Fibroblast of lung (primary cell): ENCODE measurements around the gene MOCOS.
A peak's percentile ranks its signal among the peaks of the same experiment; 100 is the strongest.

Source experiments
- CTCF ChIP-seq, 2 donors: IDR thresholded peaks in 1 of 2; conservative IDR thresholded peaks in 1 of 2; 1 replicate in 1 of 2; 2 replicates in 1 of 2; pipeline ENCODE4 v1.5.1; 2011 to 2012; ENCODE audit warnings: low read length in 2 of 2, control low read depth in 1 of 2, inconsistent platforms in 1 of 2, low read depth in 1 of 2, mild to moderate bottlenecking in 1 of 2
- EZH2 ChIP-seq: IDR thresholded peaks from 2 replicates; pipeline ENCODE4 v1.5.1; 2012; ENCODE audit warnings: low read length, control low read depth, mild to moderate bottlenecking; ENCODE audit errors: missing control alignments

GRCh38 chr18:36284671-36285295 lies 97.5 kb downstream of the MOCOS start:
- no peak for TF ChIP-seq EZH2
- TF ChIP-seq CTCF (conservative IDR thresholded peaks at IDR 0.05 in 1 of 2, IDR thresholded peaks at IDR 0.05 in 1 of 2; ENCODE audit: low read depth in 1 of 2, low read length in 2 of 2), result peak; percentile 90 to 96
